ENCODE measurements around the gene RPP25.

The RPP25 gene

GRCh38 chr15:74956648-74957475, at the start of gene RPP25:
Gene RPP25, minus strand, starts transcription at chr15:74956772. Its CDS starts 189 bp downstream, at chr15:74956583.
- DNase-seq, result peak; percentile 69 to 91 (median 76)

GRCh38 chr15:75002398-75002797, 45.8 kb upstream of the RPP25 start:
- no peak for DNase-seq

GRCh38 chr15:75001310-75001709, 44.7 kb upstream of the RPP25 start:
- DNase-seq, result no peak

GRCh38 chr15:74997543-74997942, 41.0 kb upstream of the RPP25 start:
- DNase-seq, result no peak

- DNase-seq, result no peak
Measured at GRCh38 chr15:74997141-74997540, 40.6 kb upstream of the RPP25 start.

GRCh38 chr15:74995779-74996765, 39.5 kb upstream of the RPP25 start:
- no peak for DNase-seq

GRCh38 chr15:74995182-74995778, 38.7 kb upstream of the RPP25 start, which contains the start of gene SCAMP5:
Gene SCAMP5, plus strand, starts transcription at chr15:74995563. Its CDS starts 16,277 bp downstream, at chr15:75011840.
- peak; percentile 96 to 97 (median 96) for DNase-seq

GRCh38 chr15:74994685-74995084, 38.1 kb upstream of the RPP25 start:
- no peak for DNase-seq

GRCh38 chr15:74994236-74994635, 37.7 kb upstream of the RPP25 start:
- DNase-seq, result no peak

- DNase-seq, result no peak
Measured at GRCh38 chr15:74992619-74993018, 36.0 kb upstream of the RPP25 start.

- DNase-seq, result no peak
Measured at GRCh38 chr15:74989527-74989926, 33.0 kb upstream of the RPP25 start.

- no peak for DNase-seq
Measured at GRCh38 chr15:74988007-74988800, 31.6 kb upstream of the RPP25 start.

GRCh38 chr15:74983725-74984231, 27.2 kb upstream of the RPP25 start:
- DNase-seq, result peak; percentile 69 to 78 (median 73)

- DNase-seq, result peak; percentile 36 to 60 (median 58)
Measured at GRCh38 chr15:74982183-74982582, 25.6 kb upstream of the RPP25 start.

GRCh38 chr15:74978503-74978902, 21.9 kb upstream of the RPP25 start:
- DNase-seq, result no peak

- no peak for DNase-seq
Measured at GRCh38 chr15:74978077-74978476, 21.5 kb upstream of the RPP25 start.

GRCh38 chr15:74977599-74977998, 21.0 kb upstream of the RPP25 start:
- no peak for DNase-seq

GRCh38 chr15:74976159-74976558, 19.6 kb upstream of the RPP25 start:
- no peak for DNase-seq

GRCh38 chr15:74967670-74968069, 11.1 kb upstream of the RPP25 start:
- DNase-seq, result no peak

GRCh38 chr15:74964794-74965193, 8.2 kb upstream of the RPP25 start:
- peak; percentile 26 to 69 (median 48) for DNase-seq

GRCh38 chr15:74963213-74963612, 6.6 kb upstream of the RPP25 start:
- no peak for DNase-seq

- DNase-seq, result no peak
Measured at GRCh38 chr15:74962671-74963070, 6.1 kb upstream of the RPP25 start.

All from suppressor macrophage treated with lipopolysaccharide for 1 hour (primary cell).